ENCODE data around the gene SAXO2.
A peak's percentile ranks its signal among the peaks of the same experiment; 100 is the strongest.
"Not testable (repeated sequence)": the region's sequence is repeated elsewhere in the genome, so short reads cannot be mapped to it uniquely, and the experiment has no call there.

Gene SAXO2

GRCh38 chr15:82239685-82240391 lies 22.8 kb upstream of the SAXO2 start:
- no peak for TF ChIP-seq CTCF (IDR thresholded peaks at IDR 0.05; ENCODE audit: low read depth, low read length, missing control alignments)
- H3K4me3 ChIP-seq (ENCODE audit: low read depth, low read length) = no peak overlapping the region
- no peak for DNase-seq (ENCODE audit: low read depth)

GRCh38 chr15:82241836-82242499 lies 20.6 kb upstream of the SAXO2 start:
- DNase-seq (ENCODE audit: low read depth); H3K4me3 ChIP-seq (ENCODE audit: low read depth, low read length): not testable (repeated sequence)

- H3K4me3 ChIP-seq (ENCODE audit: low read depth, low read length); DNase-seq (ENCODE audit: low read depth): not testable (repeated sequence)
Measured at GRCh38 chr15:82243644-82244043, 19.0 kb upstream of the SAXO2 start.

- DNase-seq (ENCODE audit: low read depth); H3K4me3 ChIP-seq (ENCODE audit: low read depth, low read length): not testable (repeated sequence)
Measured at GRCh38 chr15:82245956-82246355, 16.7 kb upstream of the SAXO2 start.

- not testable (repeated sequence) for H3K4me3 ChIP-seq (ENCODE audit: low read depth, low read length); DNase-seq (ENCODE audit: low read depth)
Measured at GRCh38 chr15:82248261-82248660, 14.4 kb upstream of the SAXO2 start.

- H3K4me3 ChIP-seq (ENCODE audit: low read depth, low read length) = peak overlapping the region; percentile 88
Measured at GRCh38 chr15:82261566-82262421, 824 bp upstream of the SAXO2 start.

GRCh38 chr15:82263350-82263749 lies 732 bp downstream of the SAXO2 start:
- peak overlapping the region; percentile 88 for H3K4me3 ChIP-seq (ENCODE audit: low read depth, low read length)
- no peak for DNase-seq (ENCODE audit: low read depth)
- TF ChIP-seq CTCF (IDR thresholded peaks at IDR 0.05; ENCODE audit: low read depth, low read length, missing control alignments) = no peak

More at GRCh38 chr15:82261566-82262421, 824 bp upstream of the SAXO2 start:
- DNase-seq (ENCODE audit: low read depth) = not testable (repeated sequence)

- not testable (repeated sequence) for H3K4me3 ChIP-seq (ENCODE audit: low read depth, low read length); DNase-seq (ENCODE audit: low read depth)
Measured at GRCh38 chr15:82267137-82267536, 4.5 kb downstream of the SAXO2 start.

- DNase-seq (ENCODE audit: low read depth); H3K4me3 ChIP-seq (ENCODE audit: low read depth, low read length): not testable (repeated sequence)
Measured at GRCh38 chr15:82268454-82268853, 5.8 kb downstream of the SAXO2 start.

- no peak for TF ChIP-seq CTCF (IDR thresholded peaks at IDR 0.05; ENCODE audit: low read depth, low read length, missing control alignments)
- no peak overlapping the region for H3K4me3 ChIP-seq (ENCODE audit: low read depth, low read length)
- no peak for DNase-seq (ENCODE audit: low read depth)
Measured at GRCh38 chr15:82272154-82272553, 9.5 kb downstream of the SAXO2 start.
